SK-N-SH (cell line): ENCODE measurements around the gene TMEM123. TPM values are rescaled to one million over a fixed set of nuclear protein-coding genes. Genes with fewer than 3 reads are reported as not detected.

Source experiments
- CTCF ChIA-PET: fragments of 300-600, 350-600 bp; formaldehyde crosslinking; extraction: SDS; loops from one replicate; lab custom pipeline; 2021; lab: Yijun Ruan, JAX
- POLR2A ChIA-PET: fragments of 350-600 bp; sonication (Branson Sonifier 250); formaldehyde crosslinking; extraction: SDS; loops from one replicate; lab custom pipeline; 2020; ENCODE audit warnings: antibody characterized with exemption, inconsistent platforms; lab: Yijun Ruan, JAX
- DNase-seq: peaks from one replicate; pipeline ENCODE4 v3.0.0; 2012
- H2AFZ ChIP-seq: fragments of 200-600 bp; sonication (generic); 2 replicates; pipeline ENCODE4 v1.8.1; 2016; ENCODE audit warnings: antibody characterized with exemption, mild to moderate bottlenecking, low read depth
- H3F3A ChIP-seq: fragments of 200-600 bp; sonication (generic); replicated peaks from 2 replicates; pipeline ENCODE3; 2016; ENCODE audit warnings: antibody characterized with exemption, mild to moderate bottlenecking; ENCODE audit not compliant: insufficient read depth
- H3K27ac ChIP-seq, 2 experiments: fragments of 200-500 bp in 1 of 2; fragments of 200-600 bp in 1 of 2; sonication (Bioruptor generic) in 1 of 2; sonication (generic), shearing (Covaris generic) in 1 of 2; 2 replicates each; pipeline versions ENCODE4 v1.5.1 to v1.6.1; 2014 to 2016; ENCODE audit warnings: low read depth in 2 of 2, inconsistent platforms in 1 of 2, low read length in 1 of 2, mild to moderate bottlenecking in 1 of 2, mixed read lengths in 1 of 2
- H3K27me3 ChIP-seq: fragments of 200-600 bp; sonication (generic), shearing (Covaris generic); 2 replicates; pipeline ENCODE4 v1.6.1; 2016; ENCODE audit warnings: mixed run types; ENCODE audit not compliant: insufficient read depth
- H3K36me3 ChIP-seq, 2 experiments: fragments of 200-500 bp in 1 of 2; fragments of 200-600 bp in 1 of 2; sonication (Bioruptor generic) in 1 of 2; sonication (generic) in 1 of 2; replicated peaks in 1 of 2; 2 replicates each; pipeline versions ENCODE3 to v1.5.1; 2014 to 2016; ENCODE audit warnings: low read length in 1 of 2, mild to moderate bottlenecking in 1 of 2; ENCODE audit not compliant: insufficient read depth in 2 of 2, control insufficient read depth in 1 of 2
- H3K4me1 ChIP-seq, 2 experiments: fragments of 200-500 bp in 1 of 2; fragments of 200-600 bp in 1 of 2; sonication (Bioruptor generic) in 1 of 2; sonication (generic), shearing (Covaris generic) in 1 of 2; 2 replicates each; pipeline versions ENCODE4 v1.5.1 to v1.6.1; 2014 to 2016; ENCODE audit warnings: low read depth in 1 of 2, low read length in 1 of 2, mixed run types in 1 of 2; ENCODE audit not compliant: insufficient read depth in 2 of 2, control insufficient read depth in 1 of 2
- H3K4me2 ChIP-seq: fragments of 200-600 bp; sonication (generic), shearing (Covaris generic); 2 replicates; pipeline ENCODE4 v1.6.1; 2017; ENCODE audit warnings: mixed run types
- H3K4me3 ChIP-seq, 2 experiments: fragments of 200-500 bp in 1 of 2; fragments of 200-600 bp in 1 of 2; sonication (Bioruptor generic) in 1 of 2; sonication (generic), shearing (Covaris generic) in 1 of 2; 2 replicates each; pipeline versions ENCODE4 v1.5.1 to v1.8.1; 2014 to 2016; ENCODE audit warnings: low read depth in 2 of 2, inconsistent platforms in 1 of 2, low read length in 1 of 2, mild to moderate bottlenecking in 1 of 2, mixed read lengths in 1 of 2, moderate library complexity in 1 of 2
- H3K79me2 ChIP-seq: fragments of 200-600 bp; sonication (generic); 2 replicates; pipeline ENCODE4 v1.8.1; 2017; ENCODE audit warnings: mild to moderate bottlenecking; ENCODE audit not compliant: insufficient read depth
- H3K9ac ChIP-seq: fragments of 200-600 bp; sonication (generic); 2 replicates; pipeline ENCODE4 v1.6.1; 2017; ENCODE audit warnings: mixed run types
- H3K9me2 ChIP-seq: fragments of 200-600 bp; sonication (generic); 2 replicates; pipeline ENCODE4 v1.6.1; 2017; ENCODE audit warnings: mixed run types
- H3K9me3 ChIP-seq: fragments of 200-600 bp; sonication (generic); 2 replicates; pipeline ENCODE4 v1.6.1; 2017; ENCODE audit warnings: mixed run types, mild to moderate bottlenecking, moderate library complexity
- H4K20me1 ChIP-seq: fragments of 200-600 bp; sonication (generic); 2 replicates; pipeline ENCODE4 v1.6.1; 2017; ENCODE audit warnings: mild to moderate bottlenecking, mixed run types; ENCODE audit not compliant: insufficient read depth
- ELF1 ChIP-seq: IDR thresholded peaks from 2 replicates; pipeline ENCODE4 v1.4.0; 2012
- FOXM1 ChIP-seq: IDR thresholded peaks from 2 replicates; pipeline ENCODE4 v1.4.0; 2012; ENCODE audit warnings: low read depth, mild to moderate bottlenecking
- GABPA ChIP-seq: IDR thresholded peaks from 2 replicates; pipeline ENCODE4 v1.4.0; 2012; ENCODE audit warnings: low read depth, mild to moderate bottlenecking
- JUND ChIP-seq: IDR thresholded peaks from 2 replicates; pipeline ENCODE4 v1.4.0; 2012
- MEF2A ChIP-seq: IDR thresholded peaks from 2 replicates; pipeline ENCODE4 v1.4.0; 2012; ENCODE audit warnings: low read depth, borderline replicate concordance
- MXI1 ChIP-seq: IDR thresholded peaks from 2 replicates; pipeline ENCODE4 v1.6.1; 2012; ENCODE audit warnings: mild to moderate bottlenecking, low read depth, low read length, improper control_type of control experiment
- POLR2AphosphoS5 ChIP-seq: IDR thresholded peaks from 2 replicates; pipeline ENCODE4 v1.6.1; 2012; ENCODE audit warnings: low read depth, low read length
- RXRA ChIP-seq: IDR thresholded peaks from 2 replicates; pipeline ENCODE4 v1.4.0; 2012; ENCODE audit warnings: low read depth, mild to moderate bottlenecking, borderline replicate concordance
- SMC3 ChIP-seq: IDR thresholded peaks from 2 replicates; pipeline ENCODE4 v1.6.1; 2012; ENCODE audit warnings: low read depth, low read length, improper control_type of control experiment
- TCF12 ChIP-seq: IDR thresholded peaks from 2 replicates; pipeline ENCODE4 v1.4.0; 2012
- YY1 ChIP-seq: IDR thresholded peaks from 2 replicates; pipeline ENCODE4 v1.4.0; 2012; ENCODE audit warnings: low read depth, mild to moderate bottlenecking
- WGBS: methylation state at CpG from one replicate; pipeline ENCODE4 v1.1.6; 2017; ENCODE audit warnings: low lambda C conversion rate; 5-methylcytosine and 5-hydroxymethylcytosine counted together
- polyA plus RNA-seq, 3 experiments: library from polyadenylated mRNA; depleted of rRNA; stranded (reverse); fragments of >200 nt; gene quantifications; 2 replicates each; pipeline ENCODE4 v1.2.3, GENCODE V29; 2012
- TF ChIP-seq, protein P1 (sequence below): IDR thresholded peaks from 2 replicates; pipeline ENCODE4 v1.6.1; 2012; ENCODE audit warnings: mild to moderate bottlenecking, low read depth, low read length, moderate library complexity
- TF ChIP-seq, protein P2 (sequence below): IDR thresholded peaks from 2 replicates; pipeline ENCODE4; 2012
- TF ChIP-seq, protein P3 (sequence below): IDR thresholded peaks from 2 replicates; pipeline ENCODE4 v1.4.0; 2012; ENCODE audit warnings: low read depth, borderline replicate concordance

The TMEM123 gene
- polyA plus RNA-seq, 1 of the 3 experiments (the other 2 are of a cell fraction) = 86.1 TPM

DNA sequence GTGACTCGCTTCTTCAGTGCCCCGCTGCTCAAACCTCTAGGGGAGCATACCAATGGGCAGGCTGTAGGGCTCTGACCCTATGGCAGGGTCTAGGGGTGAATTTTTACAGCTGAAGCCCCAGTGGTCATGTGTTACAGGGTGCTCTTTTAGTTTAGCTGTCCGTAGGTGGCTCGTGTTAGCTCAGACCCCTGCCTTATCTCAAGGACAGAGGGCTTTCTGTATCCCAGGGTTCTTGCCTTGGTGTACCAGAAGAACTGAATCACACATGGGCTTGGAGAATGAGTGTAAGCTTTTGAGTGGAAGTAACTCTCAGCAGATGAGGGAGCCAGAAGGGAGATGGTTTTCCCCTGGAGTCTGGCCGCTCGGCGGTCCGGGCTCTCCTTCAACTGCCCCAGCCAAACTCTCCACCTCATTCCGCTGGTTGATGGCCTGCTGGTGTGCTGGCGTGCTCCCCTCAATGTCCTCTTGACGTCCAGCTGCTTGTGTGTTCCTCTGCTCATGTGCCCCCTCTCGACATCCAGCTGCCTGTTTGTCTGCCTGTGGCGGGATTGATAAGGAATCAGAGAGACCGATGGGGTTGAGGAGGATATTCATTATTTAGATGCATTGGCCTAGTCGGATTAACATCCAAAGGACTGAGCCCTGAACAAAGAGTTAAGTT is 68.0 kb downstream of the TMEM123 start:
- 82% methylated on average over 12 of the region's 15 CpGs for WGBS
- Histone ChIP-seq H3K4me2 (no peak overlapping the region), H3K9me3 (no peaks in the 10 kb centered on the region), H3K36me3 (peaks cover 38 to 69% of the 10 kb centered on the region in 2 experiments), H3K79me2 (peaks cover 27% of the 10 kb centered on the region), H2AFZ (no peak overlapping the region), H3K4me1 (peaks cover 0 to 8% of the 10 kb centered on the region in 2 experiments; a peak in 2 of 4 replicates), H3K4me3 (no peak overlapping the region), H3K27ac (peak overlapping the region in 1 of 2 experiments; percentile 39; a peak in 1 of 4 replicates), H3K27me3 (no peaks in the 10 kb centered on the region), H4K20me1 (no peaks in the 10 kb centered on the region), H3F3A (peaks cover 21% of the 10 kb centered on the region), H3K9ac (no peak overlapping the region)
- ChIA-PET POLR2A (no interaction called here), CTCF (interaction anchor here (0.9 to 1.4 kb wide), 4 partner anchors 9 to 97 kb away, joined by 3 to 4 read pairs (median 4); no protein-coding TSS in a partner anchor)
- peak; percentile 36 for DNase-seq
- TF ChIP-seq JUND (no peak), YY1 (no peak), POLR2AphosphoS5 (no peak)
- TF ChIP-seq, protein P1, sequence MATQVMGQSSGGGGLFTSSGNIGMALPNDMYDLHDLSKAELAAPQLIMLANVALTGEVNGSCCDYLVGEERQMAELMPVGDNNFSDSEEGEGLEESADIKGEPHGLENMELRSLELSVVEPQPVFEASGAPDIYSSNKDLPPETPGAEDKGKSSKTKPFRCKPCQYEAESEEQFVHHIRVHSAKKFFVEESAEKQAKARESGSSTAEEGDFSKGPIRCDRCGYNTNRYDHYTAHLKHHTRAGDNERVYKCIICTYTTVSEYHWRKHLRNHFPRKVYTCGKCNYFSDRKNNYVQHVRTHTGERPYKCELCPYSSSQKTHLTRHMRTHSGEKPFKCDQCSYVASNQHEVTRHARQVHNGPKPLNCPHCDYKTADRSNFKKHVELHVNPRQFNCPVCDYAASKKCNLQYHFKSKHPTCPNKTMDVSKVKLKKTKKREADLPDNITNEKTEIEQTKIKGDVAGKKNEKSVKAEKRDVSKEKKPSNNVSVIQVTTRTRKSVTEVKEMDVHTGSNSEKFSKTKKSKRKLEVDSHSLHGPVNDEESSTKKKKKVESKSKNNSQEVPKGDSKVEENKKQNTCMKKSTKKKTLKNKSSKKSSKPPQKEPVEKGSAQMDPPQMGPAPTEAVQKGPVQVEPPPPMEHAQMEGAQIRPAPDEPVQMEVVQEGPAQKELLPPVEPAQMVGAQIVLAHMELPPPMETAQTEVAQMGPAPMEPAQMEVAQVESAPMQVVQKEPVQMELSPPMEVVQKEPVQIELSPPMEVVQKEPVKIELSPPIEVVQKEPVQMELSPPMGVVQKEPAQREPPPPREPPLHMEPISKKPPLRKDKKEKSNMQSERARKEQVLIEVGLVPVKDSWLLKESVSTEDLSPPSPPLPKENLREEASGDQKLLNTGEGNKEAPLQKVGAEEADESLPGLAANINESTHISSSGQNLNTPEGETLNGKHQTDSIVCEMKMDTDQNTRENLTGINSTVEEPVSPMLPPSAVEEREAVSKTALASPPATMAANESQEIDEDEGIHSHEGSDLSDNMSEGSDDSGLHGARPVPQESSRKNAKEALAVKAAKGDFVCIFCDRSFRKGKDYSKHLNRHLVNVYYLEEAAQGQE = no peak
- TF ChIP-seq, all 33 proteins: peak for 0
- H3K9me2 ChIP-seq = no peaks in the 10 kb centered on the region

DNA sequence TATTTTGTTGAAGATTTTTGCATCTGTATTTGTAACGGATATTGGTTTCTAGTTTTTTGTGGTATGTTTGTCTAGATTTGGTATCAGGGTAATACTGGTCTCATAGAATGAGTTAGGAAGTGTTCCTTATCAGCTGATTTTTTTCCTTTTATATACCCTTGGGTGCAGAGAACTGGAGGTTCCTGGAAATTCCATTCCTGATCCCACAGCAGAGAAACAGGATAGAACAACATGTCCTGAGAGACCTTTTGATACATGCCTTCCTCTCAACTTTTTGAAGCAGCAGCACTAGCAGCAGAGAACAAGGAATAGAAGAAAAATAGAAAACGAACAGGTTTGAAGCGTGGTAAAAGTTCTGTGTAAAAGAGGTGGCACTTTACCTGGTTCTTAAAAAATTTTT is 68.7 kb downstream of the TMEM123 start:
- Histone ChIP-seq H3K9ac (no peak overlapping the region), H3K36me3 (peaks cover 38 to 69% of the 10 kb centered on the region in 2 experiments), H3F3A (peaks cover 18% of the 10 kb centered on the region), H3K9me2 (no peaks in the 10 kb centered on the region), H4K20me1 (no peaks in the 10 kb centered on the region), H3K27ac (no peak overlapping the region; a peak in 1 of 4 replicates), H3K9me3 (no peaks in the 10 kb centered on the region), H3K79me2 (peaks cover 34% of the 10 kb centered on the region), H3K27me3 (no peaks in the 10 kb centered on the region), H2AFZ (no peak overlapping the region), H3K4me1 (peaks cover 0 to 8% of the 10 kb centered on the region in 2 experiments; a peak in 2 of 4 replicates), H3K4me2 (no peak overlapping the region), H3K4me3 (no peak overlapping the region)
- 98% methylated on average over 3 of the region's 3 CpGs for WGBS
- CTCF ChIA-PET = interaction anchor here (0.9 to 1.4 kb wide), 4 partner anchors 10 to 96 kb away, joined by 4 to 5 read pairs (median 4); no protein-coding TSS in a partner anchor
- TF ChIP-seq TCF12 (no peak), GABPA (no peak), ELF1 (no peak), SMC3 (no peak), FOXM1 (no peak), MXI1 (no peak), POLR2AphosphoS5 (no peak), RXRA (no peak), MEF2A (no peak), JUND (no peak)
- TF ChIP-seq, protein P2, sequence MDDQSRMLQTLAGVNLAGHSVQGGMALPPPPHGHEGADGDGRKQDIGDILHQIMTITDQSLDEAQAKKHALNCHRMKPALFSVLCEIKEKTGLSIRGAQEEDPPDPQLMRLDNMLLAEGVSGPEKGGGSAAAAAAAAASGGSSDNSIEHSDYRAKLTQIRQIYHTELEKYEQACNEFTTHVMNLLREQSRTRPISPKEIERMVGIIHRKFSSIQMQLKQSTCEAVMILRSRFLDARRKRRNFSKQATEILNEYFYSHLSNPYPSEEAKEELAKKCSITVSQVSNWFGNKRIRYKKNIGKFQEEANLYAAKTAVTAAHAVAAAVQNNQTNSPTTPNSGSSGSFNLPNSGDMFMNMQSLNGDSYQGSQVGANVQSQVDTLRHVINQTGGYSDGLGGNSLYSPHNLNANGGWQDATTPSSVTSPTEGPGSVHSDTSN = no peak
- TF ChIP-seq, protein P3, sequence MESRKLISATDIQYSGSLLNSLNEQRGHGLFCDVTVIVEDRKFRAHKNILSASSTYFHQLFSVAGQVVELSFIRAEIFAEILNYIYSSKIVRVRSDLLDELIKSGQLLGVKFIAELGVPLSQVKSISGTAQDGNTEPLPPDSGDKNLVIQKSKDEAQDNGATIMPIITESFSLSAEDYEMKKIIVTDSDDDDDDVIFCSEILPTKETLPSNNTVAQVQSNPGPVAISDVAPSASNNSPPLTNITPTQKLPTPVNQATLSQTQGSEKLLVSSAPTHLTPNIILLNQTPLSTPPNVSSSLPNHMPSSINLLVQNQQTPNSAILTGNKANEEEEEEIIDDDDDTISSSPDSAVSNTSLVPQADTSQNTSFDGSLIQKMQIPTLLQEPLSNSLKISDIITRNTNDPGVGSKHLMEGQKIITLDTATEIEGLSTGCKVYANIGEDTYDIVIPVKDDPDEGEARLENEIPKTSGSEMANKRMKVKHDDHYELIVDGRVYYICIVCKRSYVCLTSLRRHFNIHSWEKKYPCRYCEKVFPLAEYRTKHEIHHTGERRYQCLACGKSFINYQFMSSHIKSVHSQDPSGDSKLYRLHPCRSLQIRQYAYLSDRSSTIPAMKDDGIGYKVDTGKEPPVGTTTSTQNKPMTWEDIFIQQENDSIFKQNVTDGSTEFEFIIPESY = no peak
- DNase-seq = no peak
- POLR2A ChIA-PET = no interaction called here
